Renal pelvis (tissue), 4 donors: ENCODE measurements around the gene FURIN. TPM values are rescaled to one million over a fixed set of nuclear protein-coding genes. Genes with fewer than 3 reads are reported as not detected.
"Not testable (repeated sequence)": the region's sequence is repeated elsewhere in the genome, so short reads cannot be mapped to it uniquely, and the experiment has no call there.

ENCODE experiments used
- DNase-seq: peaks from one replicate; pipeline ENCODE4 v3.0.0-alpha.2; 2013
- polyA plus RNA-seq, 3 donors: library from polyadenylated mRNA; unstranded; fragments of 120-200 nt; gene quantifications; one replicate each; pipeline ENCODE4 v1.2.1, GENCODE V29; 2013; ENCODE audit not compliant: insufficient read length in 3 of 3

The FURIN gene
- polyA plus RNA-seq, 3 donors: 43.6 to 54.6 (median 50.6) TPM

GRCh38 chr15:90839187-90840071, 29.0 kb upstream of the FURIN start:
- DNase-seq: peak; percentile 14

- no peak for DNase-seq
These were observed 28.1 kb upstream of the FURIN start for GRCh38 chr15:90840157-90840855.

GRCh38 chr15:90840954-90841353, 27.4 kb upstream of the FURIN start:
- DNase-seq: no peak

GRCh38 chr15:90844696-90845095, 23.7 kb upstream of the FURIN start:
- DNase-seq: no peak

GRCh38 chr15:90845201-90845949, 23.0 kb upstream of the FURIN start:
- DNase-seq: no peak

- not testable (repeated sequence) for DNase-seq
These were observed 19.0 kb upstream of the FURIN start for GRCh38 chr15:90849424-90849823.

- no peak for DNase-seq
These were observed 17.3 kb upstream of the FURIN start for GRCh38 chr15:90851114-90851513.

- no peak for DNase-seq
These were observed 16.4 kb upstream of the FURIN start for GRCh38 chr15:90851940-90852339.

GRCh38 chr15:90855139-90855538, 13.2 kb upstream of the FURIN start:
- DNase-seq: no peak

GRCh38 chr15:90857337-90857736, 11.1 kb upstream of the FURIN start:
- DNase-seq: no peak

- no peak for DNase-seq
These were observed 10.4 kb upstream of the FURIN start for GRCh38 chr15:90857883-90858443.

GRCh38 chr15:90859234-90860131, 8.9 kb upstream of the FURIN start:
- no peak for DNase-seq

- no peak for DNase-seq
These were observed 7.9 kb upstream of the FURIN start for GRCh38 chr15:90860450-90860849.

GRCh38 chr15:90860942-90861675, 7.3 kb upstream of the FURIN start:
- no peak for DNase-seq

GRCh38 chr15:90862487-90862886, 5.9 kb upstream of the FURIN start:
- no peak for DNase-seq

GRCh38 chr15:90862964-90863778, 5.2 kb upstream of the FURIN start:
- DNase-seq: no peak

GRCh38 chr15:90863987-90864386, 4.4 kb upstream of the FURIN start:
- DNase-seq: no peak

- no peak for DNase-seq
These were observed 3.9 kb upstream of the FURIN start for GRCh38 chr15:90864507-90864906.

- no peak for DNase-seq
These were observed 2.7 kb upstream of the FURIN start for GRCh38 chr15:90865702-90866101.
